HG03135 (cell line): ENCODE results near the gene RGS7.
"Not testable (repeated sequence)": the region's sequence is repeated elsewhere in the genome, so short reads cannot be mapped to it uniquely, and the experiment has no call there.

ENCODE experiments used
- ATAC-seq: cut with Tn5 transposase; IDR thresholded peaks from one replicate; pipeline ENCODE4 v1.9.1; 2021; ENCODE audit warnings: mild to moderate bottlenecking, moderate library complexity; ENCODE audit not compliant: unreplicated experiment

RGS7 gene

GRCh38 chr1:240802271-240802670, 554.7 kb downstream of the RGS7 start:
- no peak for ATAC-seq

GRCh38 chr1:240801442-240801841, 555.6 kb downstream of the RGS7 start:
- ATAC-seq, result no peak

- ATAC-seq, result no peak
Measured at GRCh38 chr1:240800291-240800690, 556.7 kb downstream of the RGS7 start.

GRCh38 chr1:240797050-240797449, 560.0 kb downstream of the RGS7 start:
- ATAC-seq, result no peak

GRCh38 chr1:240794046-240794843, 562.8 kb downstream of the RGS7 start:
- ATAC-seq, result peak; percentile 77

- ATAC-seq, result no peak
Measured at GRCh38 chr1:240792915-240793529, 564.0 kb downstream of the RGS7 start.

- ATAC-seq, result no peak
Measured at GRCh38 chr1:240790856-240791255, 566.1 kb downstream of the RGS7 start.

GRCh38 chr1:240786880-240787279, 570.1 kb downstream of the RGS7 start:
- ATAC-seq, result no peak

- ATAC-seq, result no peak
Measured at GRCh38 chr1:240784776-240785175, 572.2 kb downstream of the RGS7 start.

GRCh38 chr1:240783728-240784137, 573.3 kb downstream of the RGS7 start:
- not testable (repeated sequence) for ATAC-seq

GRCh38 chr1:240776237-240776636, 580.8 kb downstream of the RGS7 start:
- ATAC-seq, result no peak

GRCh38 chr1:240772131-240772530, 584.9 kb downstream of the RGS7 start:
- ATAC-seq, result no peak

- ATAC-seq, result no peak
Measured at GRCh38 chr1:240771450-240771849, 585.6 kb downstream of the RGS7 start.

- ATAC-seq, result no peak
Measured at GRCh38 chr1:240768979-240769378, 588.0 kb downstream of the RGS7 start.

- ATAC-seq, result no peak
Measured at GRCh38 chr1:240766831-240767230, 590.2 kb downstream of the RGS7 start.

- ATAC-seq, result no peak
Measured at GRCh38 chr1:240765732-240766363, 591.2 kb downstream of the RGS7 start.

- ATAC-seq, result no peak
Measured at GRCh38 chr1:240763771-240764170, 593.2 kb downstream of the RGS7 start.

GRCh38 chr1:240763095-240763494, 593.9 kb downstream of the RGS7 start:
- ATAC-seq, result not testable (repeated sequence)

- not testable (repeated sequence) for ATAC-seq
Measured at GRCh38 chr1:240762471-240762987, 594.5 kb downstream of the RGS7 start.

- ATAC-seq, result not testable (repeated sequence)
Measured at GRCh38 chr1:240758777-240759176, 598.2 kb downstream of the RGS7 start.

- ATAC-seq, result no peak
Measured at GRCh38 chr1:240758296-240758695, 598.7 kb downstream of the RGS7 start.

- no peak for ATAC-seq
Measured at GRCh38 chr1:240747907-240748306, 609.1 kb downstream of the RGS7 start.
